ENCODE data around the gene WFS1. TPM values are rescaled to one million over a fixed set of nuclear protein-coding genes. Genes with fewer than 3 reads are reported as not detected.

WFS1 gene
- total RNA-seq, 1 experiment from 2014 or later = 21.5 TPM

GRCh38 chr4:6241062-6241845 is 28.4 kb upstream of the WFS1 start:
- RAD21 ChIA-PET (ENCODE audit: low non-redundant PET in 1 of 2, low total read pairs in 2 of 2, uncharacterized antibody in 2 of 2, unreplicated experiment in 2 of 2) = no interaction called here
- Histone ChIP-seq H3K9me2 (ENCODE audit: insufficient read depth) (no peaks in the 10 kb centered on the region), H2AFZ (ENCODE audit: low read depth, low read length, poor library complexity, severe bottlenecking) (no peak overlapping the region), H3K27ac (ENCODE audit: low read depth, low read length) (no peak overlapping the region), H3K36me3 (ENCODE audit: control insufficient read depth in 1 of 2, insufficient read depth in 2 of 2, low read length in 2 of 2) (no peaks in the 10 kb centered on the region), H3K4me3 (replicated peaks in 1 of 2; ENCODE audit: low read depth in 1 of 2, low read length in 2 of 2) (no peak overlapping the region), H3K27me3 (ENCODE audit: insufficient read depth, low read length) (no peaks in the 10 kb centered on the region), H3K9ac (ENCODE audit: low read length) (no peak overlapping the region), H3K4me2 (ENCODE audit: low read length) (no peak overlapping the region), H4K20me1 (ENCODE audit: insufficient read depth) (no peaks in the 10 kb centered on the region), H3K4me1 (ENCODE audit: control insufficient read depth in 1 of 2, insufficient read depth in 2 of 2, low read length in 2 of 2) (no peaks in the 10 kb centered on the region), H3K79me2 (ENCODE audit: insufficient read depth, low read length) (no peaks in the 10 kb centered on the region), H3K9me3 (ENCODE audit: control insufficient read depth in 1 of 2, insufficient read depth in 1 of 2, low read depth in 1 of 2, low read length in 2 of 2) (peaks cover 0 to 10% of the 10 kb centered on the region in 2 experiments; a peak in 1 of 4 replicates)
- no TSS peak for BruUV-seq (replicated peaks)
- ATAC-seq (no peak), DNase-seq (ENCODE audit: low read depth, low spot score) (no peak)
- CTCF ChIA-PET = interaction anchor here (1.1 kb wide), 1 partner anchor 9 kb away, joined by 4 read pairs; no protein-coding TSS in a partner anchor
- POLR2A ChIA-PET = no interaction called here
- TF ChIP-seq FOSL1 (IDR thresholded peaks at IDR 0.05; ENCODE audit: low read depth) (no peak), SIN3A (IDR thresholded peaks at IDR 0.05; ENCODE audit: low read depth) (no peak), RAD21 (IDR thresholded peaks at IDR 0.05; ENCODE audit: low read depth) (no peak)
- intact Hi-C loops (cut with micrococcal nuclease) = no loop called here

- ChIA-PET POLR2A (no interaction called here), RAD21 (ENCODE audit: low non-redundant PET in 1 of 2, low total read pairs in 2 of 2, uncharacterized antibody in 2 of 2, unreplicated experiment in 2 of 2) (no interaction called here), CTCF (interaction anchor here (1.0 kb wide), 1 partner anchor 85 kb away, joined by 3 read pairs; no protein-coding TSS in a partner anchor)
- Histone ChIP-seq H3K9me2 (ENCODE audit: insufficient read depth) (no peaks in the 10 kb centered on the region), H3K9ac (ENCODE audit: low read length) (no peak overlapping the region), H2AFZ (ENCODE audit: low read depth, low read length, poor library complexity, severe bottlenecking) (no peak overlapping the region), H3K4me1 (ENCODE audit: control insufficient read depth in 1 of 2, insufficient read depth in 2 of 2, low read length in 2 of 2) (no peaks in the 10 kb centered on the region), H3K79me2 (ENCODE audit: insufficient read depth, low read length) (no peaks in the 10 kb centered on the region), H3K4me2 (ENCODE audit: low read length) (no peak overlapping the region), H3K4me3 (replicated peaks in 1 of 2; ENCODE audit: low read depth in 1 of 2, low read length in 2 of 2) (no peak overlapping the region), H4K20me1 (ENCODE audit: insufficient read depth) (no peaks in the 10 kb centered on the region), H3K27me3 (ENCODE audit: insufficient read depth, low read length) (no peaks in the 10 kb centered on the region), H3K36me3 (ENCODE audit: control insufficient read depth in 1 of 2, insufficient read depth in 2 of 2, low read length in 2 of 2) (no peaks in the 10 kb centered on the region), H3K9me3 (ENCODE audit: control insufficient read depth in 1 of 2, insufficient read depth in 1 of 2, low read depth in 1 of 2, low read length in 2 of 2) (peaks cover 0 to 10% of the 10 kb centered on the region in 2 experiments; a peak in 1 of 4 replicates), H3K27ac (ENCODE audit: low read depth, low read length) (no peak overlapping the region)
- BruUV-seq (replicated peaks) = no TSS peak
- DNase-seq (ENCODE audit: low read depth, low spot score) = no peak
- intact Hi-C loops (cut with micrococcal nuclease) = no loop called here
- ATAC-seq = no peak
- TF ChIP-seq, protein P1, sequence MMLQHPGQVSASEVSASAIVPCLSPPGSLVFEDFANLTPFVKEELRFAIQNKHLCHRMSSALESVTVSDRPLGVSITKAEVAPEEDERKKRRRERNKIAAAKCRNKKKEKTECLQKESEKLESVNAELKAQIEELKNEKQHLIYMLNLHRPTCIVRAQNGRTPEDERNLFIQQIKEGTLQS (IDR thresholded peaks at IDR 0.05) = no peak
- no peak for TF ChIP-seq ZBTB33 (IDR thresholded peaks at IDR 0.05; ENCODE audit: extremely low read depth, insufficient replicate concordance, low read length)
- TF ChIP-seq EGR1 (IDR thresholded peaks at IDR 0.05; ENCODE audit: low read depth) = no peak
- TF ChIP-seq SRF (IDR thresholded peaks at IDR 0.05; ENCODE audit: low read depth) = no peak
- no peak for TF ChIP-seq POLR2AphosphoS5 (IDR thresholded peaks at IDR 0.05; ENCODE audit: low read depth, low read length)
- no peak for TF ChIP-seq CBX3 (IDR thresholded peaks at IDR 0.05; ENCODE audit: low read depth)
- TF ChIP-seq EZH2phosphoT487 (IDR thresholded peaks at IDR 0.05; ENCODE audit: borderline replicate concordance) = no peak
- no peak for TF ChIP-seq JUND (IDR thresholded peaks at IDR 0.05)
- no peak for TF ChIP-seq SIN3A (IDR thresholded peaks at IDR 0.05; ENCODE audit: low read depth)
- TF ChIP-seq POLR2A (IDR thresholded peaks at IDR 0.05; ENCODE audit: borderline replicate concordance, extremely low read depth, insufficient read depth, insufficient read length) = no peak
- no peak for TF ChIP-seq ZNF274 (IDR thresholded peaks at IDR 0.05; ENCODE audit: low read depth, low read length)
- TF ChIP-seq ELF1 (IDR thresholded peaks at IDR 0.05; ENCODE audit: borderline replicate concordance, low read depth) = no peak
Measured at GRCh38 chr4:6242271-6243029, 27.2 kb upstream of the WFS1 start.

All from HCT116 (cell line).